Endothelial cell (in vitro differentiated cells): ENCODE results near the gene SLC4A2. TPM values are rescaled to one million over a fixed set of nuclear protein-coding genes. Genes with fewer than 3 reads are reported as not detected.

Experiments used
- DNase-seq: peaks from one replicate; pipeline ENCODE4 v3.0.0; 2021; ENCODE audit warnings: low spot score
- H3K27ac Mint-ChIP-seq: one replicate; pipeline ENCODE4 v1.8.0; 2021; ENCODE audit warnings: mixed read lengths, inconsistent platforms; ENCODE audit not compliant: unreplicated experiment
- H3K27me3 Mint-ChIP-seq: one replicate; pipeline ENCODE4 v1.8.0; 2021; ENCODE audit warnings: mild to moderate bottlenecking, moderate library complexity, mixed read lengths, inconsistent platforms; ENCODE audit not compliant: unreplicated experiment
- H3K36me3 Mint-ChIP-seq: one replicate; pipeline ENCODE4 v1.8.0; 2021; ENCODE audit warnings: mild to moderate bottlenecking, low read depth, mixed read lengths, inconsistent platforms; ENCODE audit not compliant: unreplicated experiment
- H3K4me1 Mint-ChIP-seq: one replicate; pipeline ENCODE4 v1.8.0; 2021; ENCODE audit warnings: mild to moderate bottlenecking, mixed read lengths, inconsistent platforms; ENCODE audit not compliant: unreplicated experiment
- H3K4me3 Mint-ChIP-seq: one replicate; pipeline ENCODE4 v1.8.0; 2021; ENCODE audit warnings: mild to moderate bottlenecking, mixed read lengths, inconsistent platforms; ENCODE audit not compliant: unreplicated experiment
- H3K9me3 Mint-ChIP-seq: one replicate; pipeline ENCODE4 v1.8.0; 2021; ENCODE audit warnings: mixed read lengths, inconsistent platforms; ENCODE audit not compliant: unreplicated experiment
- CTCF ChIP-seq: fragments of 200-600 bp; sonication (generic); IDR thresholded peaks from one replicate; pipeline ENCODE4 v1.5.0; 2021; ENCODE audit warnings: antibody characterized with exemption; ENCODE audit not compliant: unreplicated experiment
- total RNA-seq: library from RNA; stranded (reverse); fragmentation: NEBNext Ultra II Directional; extraction: Animal tissue kit (Norgen Biotek cat#: 25700); gene quantifications from one replicate; pipeline ENCODE4 v1.2.1, GENCODE V29; 2021; ENCODE audit not compliant: unreplicated experiment

SLC4A2 gene
- total RNA-seq, 1 donor from 2014 or later: 115 TPM

- Mint-ChIP-seq H3K36me3 (peaks cover 21% of the 10 kb centered on the region), H3K4me1 (peaks cover 12% of the 10 kb centered on the region), H3K27me3 (peaks cover 18% of the 10 kb centered on the region), H3K4me3 (no peak overlapping the region), H3K27ac (no peak overlapping the region), H3K9me3 (no peaks in the 10 kb centered on the region)
- no peak for DNase-seq
- no peak for TF ChIP-seq CTCF
Measured at GRCh38 chr7:151074817-151075661, 15.7 kb downstream of the SLC4A2 start.

GRCh38 chr7:151075662-151075971 lies 16.2 kb downstream of the SLC4A2 start:
- no peak for DNase-seq
- Mint-ChIP-seq H3K4me1 (peaks cover 13% of the 10 kb centered on the region), H3K9me3 (no peaks in the 10 kb centered on the region), H3K27me3 (peaks cover 18% of the 10 kb centered on the region), H3K36me3 (peaks cover 21% of the 10 kb centered on the region), H3K4me3 (no peak overlapping the region), H3K27ac (no peak overlapping the region)
- no peak for TF ChIP-seq CTCF

- Mint-ChIP-seq H3K27ac (no peak overlapping the region), H3K27me3 (peaks cover 18% of the 10 kb centered on the region), H3K36me3 (peaks cover 21% of the 10 kb centered on the region), H3K9me3 (no peaks in the 10 kb centered on the region), H3K4me3 (no peak overlapping the region), H3K4me1 (peaks cover 13% of the 10 kb centered on the region)
- no peak for DNase-seq
- TF ChIP-seq CTCF: no peak
Measured at GRCh38 chr7:151075978-151076426, 16.6 kb downstream of the SLC4A2 start.

GRCh38 chr7:151076863-151077704 lies 17.7 kb downstream of the SLC4A2 start:
- H3K27ac Mint-ChIP-seq: no peak overlapping the region
- no peaks in the 10 kb centered on the region for H3K9me3 Mint-ChIP-seq
- H3K4me3 Mint-ChIP-seq: no peak overlapping the region
- DNase-seq: peak; percentile 69
- peaks cover 13% of the 10 kb centered on the region for H3K4me1 Mint-ChIP-seq
- peaks cover 18% of the 10 kb centered on the region for H3K27me3 Mint-ChIP-seq
- H3K36me3 Mint-ChIP-seq: peaks cover 21% of the 10 kb centered on the region
- TF ChIP-seq CTCF: peak; percentile 56
